ENCODE results near the gene CYBA.

CYBA gene

DNA sequence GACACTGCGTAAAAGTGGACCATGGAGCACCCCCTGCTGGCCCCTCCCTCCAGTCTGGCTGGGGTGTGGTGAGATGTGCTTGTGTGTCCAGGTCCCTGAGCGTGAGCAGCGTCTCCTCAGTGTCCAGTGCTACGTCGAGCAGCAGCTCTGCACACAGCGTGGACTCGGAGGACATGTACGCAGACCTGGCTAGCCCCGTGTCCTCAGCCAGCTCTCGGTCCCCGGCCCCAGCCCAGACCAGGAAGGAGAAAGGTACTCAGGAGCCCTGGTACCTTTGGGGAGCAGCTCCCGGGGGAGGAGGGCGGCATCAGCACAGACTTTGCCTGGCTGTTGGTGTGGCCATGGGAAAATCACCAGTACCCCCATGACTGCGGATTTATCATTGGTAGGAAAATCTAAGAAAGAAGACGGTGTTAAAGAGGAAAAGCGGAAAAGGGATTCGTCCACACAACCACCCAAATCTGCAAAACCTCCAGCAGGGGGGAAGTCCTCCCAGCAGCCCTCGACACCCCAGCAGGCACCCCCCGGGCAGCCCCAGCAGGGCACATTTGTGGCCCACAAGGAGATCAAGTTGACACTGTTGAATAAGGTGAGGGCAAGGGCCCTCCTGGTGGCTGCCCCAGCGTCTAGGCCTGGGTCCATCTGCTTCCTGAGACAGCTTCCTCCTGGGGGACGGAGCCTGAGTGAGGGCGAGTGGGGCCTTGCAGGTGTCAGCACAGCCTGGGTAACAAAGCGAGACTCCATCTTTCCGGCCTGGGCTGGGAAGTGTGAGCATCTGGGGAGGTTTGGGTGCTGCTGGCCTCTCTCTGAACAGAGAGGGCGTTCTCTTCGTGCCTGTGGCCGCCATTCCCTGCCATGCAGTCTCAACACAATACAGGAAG is 23.1 kb downstream of the CYBA start:
- no peak for DNase-seq

DNA sequence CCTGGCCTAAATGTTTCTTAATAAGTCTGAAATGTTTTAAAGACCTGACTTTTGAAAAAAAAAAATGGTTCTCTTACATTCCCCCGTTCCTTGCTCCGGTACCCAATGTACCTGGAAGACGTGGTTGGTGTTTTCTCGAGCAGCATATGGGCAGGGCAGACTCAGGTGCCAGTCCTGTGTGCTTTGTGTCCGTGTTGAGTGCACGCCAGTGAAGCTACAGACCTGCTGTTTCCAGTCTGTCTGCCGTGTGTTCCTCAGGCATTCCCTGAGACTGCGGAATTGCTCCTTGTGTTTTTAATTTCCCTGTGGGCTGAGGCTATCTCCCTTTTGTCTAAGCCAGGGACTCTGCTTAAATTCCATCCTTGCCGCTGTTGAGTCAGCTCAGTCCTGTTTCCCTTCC is 24.2 kb downstream of the CYBA start:
- no peak for DNase-seq

DNA sequence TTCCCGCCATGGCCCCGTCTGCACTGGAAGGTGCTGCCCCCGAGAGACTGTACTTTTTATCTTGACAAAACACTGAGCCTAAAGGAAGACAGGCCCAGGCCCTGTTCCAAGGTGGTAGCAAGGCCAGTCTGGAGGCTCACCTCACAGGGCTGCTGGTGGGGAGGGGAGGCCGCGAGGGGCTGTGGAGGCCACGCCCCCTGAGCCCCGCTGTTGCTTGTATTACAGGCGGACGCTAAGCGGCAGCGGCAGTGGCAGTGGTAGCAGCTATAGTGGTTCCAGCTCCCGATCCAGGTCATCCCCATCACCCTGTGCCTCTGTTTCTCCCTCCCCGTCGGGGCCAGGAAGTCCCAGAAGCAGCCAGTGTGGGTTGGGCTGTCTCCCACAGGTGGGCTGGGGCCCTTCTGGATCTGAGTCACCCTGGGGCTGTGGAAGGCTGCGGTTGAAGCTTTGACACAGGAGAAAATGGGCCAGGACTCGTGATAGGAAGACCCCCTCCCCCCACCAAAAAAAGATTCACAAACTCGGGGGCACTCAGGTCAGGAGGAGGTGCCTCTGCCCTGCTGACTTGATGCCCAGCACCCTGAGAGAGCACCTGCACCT is 25.8 kb downstream of the CYBA start:
- DNase-seq: no peak

DNA sequence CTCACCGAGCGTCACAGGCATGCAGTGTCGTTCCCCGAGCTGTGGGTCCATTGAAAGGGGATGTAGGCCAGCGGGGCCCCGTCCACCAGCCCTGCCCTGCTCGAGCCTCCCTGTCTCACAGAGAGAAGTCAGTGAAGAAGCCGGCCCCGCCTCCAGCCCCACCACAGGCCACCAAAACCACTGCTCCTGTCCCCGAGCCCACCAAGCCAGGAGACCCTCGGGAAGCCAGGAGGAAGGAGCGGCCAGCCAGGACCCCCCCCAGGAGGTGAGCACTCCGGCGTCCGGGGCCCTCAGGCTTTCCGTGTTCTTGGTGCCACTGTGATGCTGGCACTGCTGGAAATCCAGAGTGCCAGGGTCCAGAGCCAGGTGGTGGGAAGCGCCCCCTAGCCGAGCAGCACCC is 26.4 kb downstream of the CYBA start:
- no peak for DNase-seq

DNA sequence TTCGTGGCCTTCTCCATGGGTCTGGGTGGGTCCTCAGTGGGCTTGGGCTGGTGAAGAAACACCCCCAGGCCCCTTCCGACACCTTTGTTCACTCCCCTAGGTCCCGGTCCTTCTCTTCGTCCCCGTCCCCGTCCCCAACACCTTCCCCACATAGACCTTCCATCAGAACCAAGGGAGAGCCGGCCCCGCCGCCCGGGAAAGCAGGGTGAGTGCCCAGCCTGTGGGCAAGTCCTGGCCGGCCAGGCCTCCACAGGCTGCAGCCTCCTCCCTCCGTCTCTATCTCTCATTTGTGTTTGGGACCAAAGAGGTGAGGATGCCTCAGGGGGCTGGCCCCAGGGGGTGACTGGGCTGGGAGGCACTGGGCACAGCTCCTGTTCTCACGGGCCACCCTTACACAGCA is 27.0 kb downstream of the CYBA start:
- no peak for DNase-seq

DNA sequence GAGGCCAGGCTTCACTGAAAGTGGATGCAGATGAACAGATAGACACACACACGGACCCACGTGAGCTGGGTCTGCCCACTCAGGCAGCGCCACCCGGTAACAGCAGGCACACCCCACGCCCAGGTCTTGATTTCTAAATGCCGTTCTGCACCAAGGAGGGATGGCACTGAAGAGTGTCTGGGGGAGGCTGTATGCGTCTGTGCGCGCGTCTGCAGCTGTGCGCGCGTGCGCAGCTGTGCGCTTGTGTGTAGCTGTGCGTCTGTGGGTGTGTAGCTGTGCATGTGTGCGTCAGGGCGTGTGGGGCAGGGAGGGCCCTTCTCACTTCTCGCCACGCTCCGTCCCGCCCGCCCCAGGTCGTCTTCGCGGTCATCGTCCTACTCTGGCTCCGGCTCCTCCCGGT is 28.0 kb downstream of the CYBA start:
- DNase-seq: no peak

DNA sequence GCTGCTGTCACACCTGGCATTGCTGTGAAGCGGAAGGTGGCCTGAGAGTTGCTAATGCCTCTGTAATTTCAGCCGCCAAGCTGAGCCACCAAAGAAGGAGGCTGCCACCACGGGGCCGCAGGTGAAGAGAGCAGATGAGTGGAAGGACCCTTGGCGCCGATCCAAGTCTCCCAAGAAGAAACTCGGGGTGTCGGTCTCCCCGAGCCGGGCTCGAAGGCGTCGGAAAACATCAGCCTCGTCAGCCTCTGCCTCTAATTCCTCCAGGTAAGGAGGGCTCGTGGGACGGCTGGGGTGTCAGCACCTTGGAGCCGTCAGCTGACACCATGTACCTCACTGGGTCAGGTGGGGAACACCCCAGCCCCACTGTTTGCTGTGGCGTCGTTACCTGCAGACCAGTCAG is 28.7 kb downstream of the CYBA start:
- no peak for DNase-seq

DNA sequence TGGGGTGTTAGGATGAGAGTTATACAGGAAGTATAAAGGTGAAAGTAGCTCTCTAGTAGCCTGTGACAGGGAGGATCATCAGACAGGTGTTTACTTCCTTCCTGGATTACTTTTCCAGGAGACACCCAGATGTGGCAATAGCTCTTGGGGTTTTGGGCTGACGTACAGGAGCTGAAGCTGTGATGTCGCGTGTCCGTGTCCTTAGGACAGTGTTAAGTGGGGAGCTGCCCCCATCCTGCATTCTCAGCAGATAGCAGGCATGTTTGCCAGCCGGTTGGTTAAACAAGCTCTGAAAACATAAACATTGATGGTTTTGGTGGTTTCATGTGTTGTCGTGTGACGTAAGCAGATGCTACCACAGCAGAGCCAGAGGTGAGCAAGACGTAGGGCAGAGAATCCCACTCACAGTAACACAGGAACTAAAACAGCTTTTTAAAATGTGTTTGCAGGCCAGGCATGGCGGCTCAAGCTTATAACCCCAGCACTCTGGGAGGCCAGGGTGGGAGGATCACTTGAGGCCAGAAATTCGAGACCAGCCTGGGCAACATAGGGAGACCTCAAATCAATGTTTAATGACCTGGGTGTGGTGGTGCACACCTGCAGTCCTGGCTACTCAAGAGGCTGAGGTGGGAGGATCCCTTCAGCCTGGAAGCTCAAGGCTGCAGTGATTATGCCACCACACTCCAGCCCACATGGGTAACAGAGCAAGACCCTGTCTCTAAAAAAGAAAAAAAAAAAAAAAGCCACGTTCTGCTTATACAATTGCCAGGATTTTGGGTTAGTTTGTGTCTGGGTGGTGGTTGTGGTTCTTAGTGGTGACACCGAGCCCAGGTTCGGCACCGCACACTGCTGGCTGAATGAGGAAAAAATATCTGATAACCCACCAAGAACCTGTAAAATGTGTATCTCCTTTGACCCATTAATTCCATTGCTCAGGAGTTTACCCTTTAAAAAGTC is 30.7 kb downstream of the CYBA start:
- peak; percentile 57 for DNase-seq

DNA sequence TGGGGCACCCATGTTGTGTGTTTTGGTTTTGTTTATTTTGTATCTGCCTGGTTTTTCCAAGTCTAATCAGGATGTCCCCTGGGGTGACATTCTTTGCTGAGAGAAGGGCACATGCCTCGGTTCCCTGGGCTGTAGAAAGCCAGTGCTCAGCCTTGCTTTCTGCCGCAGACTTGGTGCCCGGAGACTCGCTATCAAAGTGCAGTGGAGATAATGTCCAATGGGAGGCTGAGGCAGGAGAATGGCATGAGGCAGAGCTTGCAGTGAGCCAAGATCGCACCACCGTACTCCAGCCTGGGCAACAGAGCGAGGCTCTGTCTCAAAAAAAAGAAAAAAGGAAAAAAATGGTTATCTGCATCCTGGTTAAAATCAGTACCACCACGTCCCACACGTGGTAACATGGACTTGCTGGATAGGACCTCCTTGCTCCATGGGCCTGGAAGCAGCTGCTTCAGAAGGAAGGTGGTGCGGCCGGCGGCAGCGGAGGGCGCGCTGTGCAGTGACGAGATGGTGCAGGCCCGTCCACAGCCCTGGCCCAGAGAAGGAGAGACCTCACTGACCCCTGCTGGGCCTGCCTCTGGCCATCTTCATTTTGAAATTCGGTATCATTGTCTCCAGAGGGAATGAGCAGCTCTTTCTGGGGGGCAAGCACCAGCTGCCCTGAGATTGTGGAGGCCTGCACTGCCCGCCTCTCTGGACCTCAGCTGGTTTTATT is 31.7 kb downstream of the CYBA start:
- DNase-seq: no peak

DNA sequence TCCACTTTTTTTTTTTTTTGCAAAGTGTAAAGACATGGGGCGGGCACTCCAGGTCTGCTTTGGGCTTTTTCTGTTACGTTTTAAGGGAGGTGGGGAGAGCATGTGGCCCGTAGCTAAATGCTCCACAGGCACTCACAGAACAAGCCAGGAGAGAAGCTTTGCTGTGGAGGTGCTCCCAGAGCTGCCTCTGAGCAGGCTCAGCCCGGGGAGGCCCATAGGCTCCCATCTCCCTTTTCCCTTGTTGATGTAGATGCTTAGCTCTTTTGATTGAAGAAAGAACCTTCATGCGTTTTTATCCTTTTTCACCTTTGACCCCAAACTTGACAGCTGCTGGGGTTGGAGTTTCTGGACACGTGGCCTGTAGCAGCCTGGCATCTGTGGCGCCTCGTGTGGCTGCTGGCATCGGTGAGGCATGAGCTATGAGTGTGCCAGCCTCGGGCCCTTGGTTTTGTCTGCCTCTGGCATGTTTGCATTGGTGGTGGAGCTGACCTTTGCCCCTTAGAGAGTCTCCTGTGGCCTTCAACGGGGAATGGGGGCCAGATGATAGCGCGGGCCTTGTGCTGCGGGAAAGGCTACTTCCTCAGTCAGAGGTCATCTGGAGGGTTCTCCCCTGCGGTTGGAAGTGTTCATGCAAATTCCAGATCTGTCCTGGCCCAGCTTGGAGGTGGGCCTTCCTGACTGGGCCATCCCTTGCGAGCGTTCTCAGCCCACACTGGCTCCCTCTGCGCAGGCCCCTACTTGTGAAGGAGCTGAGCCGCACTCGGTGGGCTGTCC is 32.5 kb downstream of the CYBA start:
- DNase-seq: no peak

DNA sequence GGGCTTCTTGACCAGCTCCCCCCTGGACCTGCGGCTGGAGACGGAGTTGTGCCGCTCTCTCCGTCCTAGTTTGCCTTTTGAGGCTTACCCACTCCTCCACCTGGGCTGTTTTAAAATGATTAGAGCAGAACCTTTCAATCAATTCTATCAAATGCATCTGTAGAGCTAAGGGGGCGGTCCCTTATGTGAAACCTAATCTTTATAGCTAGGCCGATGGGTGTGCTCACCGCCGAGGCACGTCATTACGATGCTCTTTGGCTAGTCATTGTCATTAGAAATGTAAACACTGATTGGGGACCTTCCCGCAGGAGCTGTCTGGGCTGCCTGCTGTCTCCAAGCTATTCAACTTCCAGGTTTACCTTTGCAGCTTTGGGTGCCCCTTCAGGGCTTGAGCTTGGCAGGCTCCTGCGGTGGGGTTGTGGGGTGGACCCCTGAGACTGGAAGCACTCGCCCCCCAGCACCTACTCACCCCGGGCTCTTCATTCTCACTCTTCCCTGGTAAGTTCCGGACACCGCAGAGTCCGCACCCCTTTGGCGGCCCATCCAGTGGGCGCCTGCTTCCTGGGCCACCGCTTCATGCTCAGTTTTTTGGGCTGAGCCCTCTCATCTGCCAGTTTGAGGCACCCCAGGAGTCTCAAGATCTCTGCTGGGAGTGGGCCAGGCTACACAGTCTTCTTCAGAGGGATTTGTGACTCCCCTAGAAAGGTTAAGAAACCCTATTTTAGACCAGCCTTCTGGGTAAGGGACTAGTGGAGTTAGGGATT is 33.4 kb downstream of the CYBA start:
- DNase-seq: no peak

DNA sequence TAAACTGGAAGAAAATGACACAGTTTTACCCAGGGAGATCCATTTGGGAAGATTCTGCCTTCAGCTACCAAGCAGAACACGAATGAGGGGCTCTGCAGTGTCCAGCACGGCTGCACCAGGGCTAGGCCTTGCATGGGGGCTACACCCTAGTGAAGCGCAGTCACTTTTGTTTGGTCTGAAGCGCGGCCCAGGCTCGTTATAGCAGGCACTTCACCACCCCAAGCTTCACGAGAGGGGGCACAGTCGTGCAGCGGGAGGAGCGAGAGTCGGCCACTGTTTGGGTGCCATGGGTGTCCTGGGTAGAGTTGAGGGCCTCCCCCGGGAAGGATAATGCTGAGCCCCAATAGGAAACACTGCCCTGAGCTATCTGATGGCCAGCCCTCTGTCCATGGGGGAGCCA is 34.1 kb downstream of the CYBA start:
- no peak for DNase-seq

DNA sequence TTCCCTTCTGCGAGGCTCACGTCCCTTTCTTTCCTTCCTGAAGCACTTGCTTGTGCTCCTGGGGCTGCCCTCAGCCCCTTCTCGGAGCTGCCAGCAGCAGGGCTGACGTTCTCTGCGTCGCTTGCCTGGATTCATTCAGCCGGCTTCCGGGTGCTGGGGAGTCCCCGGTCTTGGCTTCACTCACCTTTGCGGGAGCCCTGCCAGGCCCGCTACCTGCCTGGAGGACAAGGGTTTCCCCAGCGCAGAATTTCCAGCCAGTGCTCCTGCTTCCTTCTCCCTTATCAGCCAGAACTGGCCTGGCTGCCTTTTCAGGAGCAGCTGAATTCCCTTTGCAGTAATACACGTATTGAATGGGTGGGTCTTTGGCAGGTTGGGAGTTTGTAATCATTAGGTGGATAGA is 34.5 kb downstream of the CYBA start:
- no peak for DNase-seq

DNA sequence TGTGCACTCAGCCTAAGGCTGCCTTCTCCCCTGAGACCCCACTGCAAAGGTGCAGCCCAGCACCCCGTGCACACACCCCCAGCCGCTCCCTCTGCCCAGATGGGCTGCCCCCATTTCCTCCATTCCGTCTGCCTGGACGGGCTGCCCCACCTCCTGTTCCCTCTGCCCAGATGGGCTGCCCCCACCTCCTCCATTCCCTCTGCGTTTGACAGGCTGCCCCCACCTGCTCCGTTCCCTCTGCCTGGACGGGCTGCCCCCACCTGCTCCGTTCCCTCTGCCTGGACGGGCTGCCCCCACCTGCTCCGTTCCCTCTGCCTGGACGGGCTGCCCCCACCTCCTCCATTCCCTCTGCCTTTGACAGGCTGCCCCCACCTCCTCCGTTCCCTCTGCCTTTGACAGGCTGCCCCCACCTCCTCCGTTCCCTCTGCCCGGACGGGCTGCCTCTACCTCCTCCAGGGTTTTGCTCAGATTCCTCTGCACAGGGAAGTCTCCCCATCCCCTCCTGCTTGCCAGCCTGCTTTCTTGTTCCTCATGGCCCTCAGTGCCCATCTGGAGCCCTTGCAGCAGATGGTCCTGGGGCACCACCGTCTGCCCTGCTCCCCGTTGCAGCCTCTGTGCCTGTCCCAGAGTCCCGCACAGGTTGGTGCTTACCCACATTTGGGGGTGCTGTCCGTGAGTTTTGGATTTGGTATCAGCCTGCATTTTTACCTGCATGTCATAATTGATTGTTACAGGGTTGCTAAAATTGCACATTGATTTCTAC is 35.9 kb downstream of the CYBA start:
- no peak for DNase-seq

DNA sequence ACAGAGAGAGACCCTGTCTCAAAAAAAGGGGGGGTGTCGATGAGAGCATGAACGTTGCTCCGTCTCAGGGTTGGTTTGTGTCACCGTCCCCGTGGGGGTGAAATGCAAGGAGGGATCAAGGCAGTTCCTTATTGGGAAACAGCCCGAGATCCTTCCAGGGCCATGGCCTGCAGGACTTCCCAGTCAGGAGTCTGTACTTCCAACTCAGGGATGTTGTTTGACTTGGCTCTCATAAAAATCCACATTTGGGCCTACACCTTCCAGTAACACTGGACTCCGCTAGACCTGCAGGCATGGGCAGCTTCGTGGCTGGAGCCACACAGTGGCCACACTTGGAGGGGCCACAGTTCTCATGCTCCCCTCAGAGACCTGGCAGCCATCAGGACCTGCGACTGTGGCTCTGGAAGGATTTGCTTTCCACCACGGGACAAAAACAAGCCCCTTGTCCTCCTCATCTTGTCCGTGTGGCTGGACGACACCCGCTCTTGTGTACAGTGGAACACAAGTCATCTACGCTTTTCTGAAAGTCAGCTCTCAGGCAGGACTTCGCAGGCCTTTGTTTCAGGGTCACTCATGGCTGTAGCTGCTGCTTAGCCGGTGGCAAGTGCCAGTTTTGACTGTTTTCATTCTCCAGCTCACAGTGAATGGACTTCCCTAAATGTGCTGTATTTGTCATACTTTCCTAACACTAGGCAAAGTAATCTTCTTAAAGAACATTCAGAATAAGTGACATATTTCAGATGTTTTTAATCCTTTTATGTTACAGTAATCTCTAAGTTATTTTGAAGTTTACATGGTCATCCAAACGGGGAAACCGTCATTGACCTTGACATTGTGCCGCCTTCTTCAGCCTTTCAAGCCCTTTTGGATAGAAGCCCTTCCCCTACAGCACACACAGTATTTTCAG is 36.7 kb downstream of the CYBA start:
- no peak for DNase-seq

DNA sequence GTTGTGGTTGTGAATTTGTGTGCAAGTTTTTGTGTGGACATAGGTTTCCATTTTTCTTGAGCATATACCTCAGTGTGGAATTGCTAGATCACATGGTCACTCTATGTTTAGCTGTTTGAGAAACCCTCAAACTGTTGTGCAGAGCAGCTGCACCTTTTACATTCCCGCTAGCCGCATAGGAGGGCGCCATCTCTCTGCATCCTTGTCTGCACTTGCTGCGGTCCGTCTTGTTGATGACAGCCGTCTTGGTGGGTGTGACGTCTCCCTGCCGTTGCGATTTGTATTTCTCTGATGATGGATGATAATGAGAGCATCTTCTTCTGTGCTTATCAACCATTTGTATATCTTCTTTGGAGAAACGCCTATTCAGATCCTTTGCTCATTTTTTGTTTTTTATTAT is 37.6 kb downstream of the CYBA start:
- DNase-seq: no peak

DNA sequence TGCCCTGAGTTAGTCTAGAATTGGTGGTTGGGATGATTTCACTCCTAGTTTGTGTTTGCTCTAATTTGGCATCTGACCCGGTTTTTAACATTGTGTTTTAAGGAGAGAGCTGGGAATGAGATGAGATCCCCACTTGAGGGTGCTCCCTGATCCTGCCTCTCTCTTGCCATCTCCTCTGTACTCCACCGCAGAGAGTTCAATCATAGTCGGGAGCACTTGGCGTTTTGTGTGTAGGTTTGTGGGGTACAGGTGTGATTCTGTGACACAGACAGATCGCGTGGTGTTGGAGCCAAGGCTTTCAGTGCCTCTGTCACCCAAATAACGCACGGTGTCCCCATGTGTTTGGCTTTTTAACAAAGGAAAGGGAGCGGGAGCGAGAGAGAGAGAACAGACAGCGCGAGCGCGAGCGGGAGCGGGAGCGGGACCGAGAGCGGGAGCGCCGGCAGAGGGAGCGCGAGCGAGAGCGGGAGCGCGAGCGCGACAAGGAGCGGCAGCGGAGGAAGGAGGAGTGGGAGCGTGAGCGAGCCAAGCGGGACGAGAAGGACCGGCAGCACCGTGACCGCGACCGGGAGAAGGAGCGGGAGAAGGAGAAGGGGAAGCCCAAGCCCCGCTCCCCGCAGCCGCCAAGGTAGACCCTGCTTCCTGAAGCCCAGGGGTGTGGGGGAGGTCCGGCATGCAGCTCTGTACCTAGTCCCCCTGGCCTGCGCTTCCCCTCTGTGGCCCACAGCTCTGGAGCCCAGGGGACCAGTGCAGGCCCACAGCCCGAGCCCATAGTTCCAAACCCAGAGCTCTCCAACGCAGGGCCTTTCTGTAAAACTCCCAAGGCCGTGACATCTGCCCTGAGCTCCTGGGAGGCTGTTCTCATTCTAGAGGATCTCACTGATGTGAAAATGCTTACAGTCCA is 39.7 kb downstream of the CYBA start:
- DNase-seq: no peak

DNA sequence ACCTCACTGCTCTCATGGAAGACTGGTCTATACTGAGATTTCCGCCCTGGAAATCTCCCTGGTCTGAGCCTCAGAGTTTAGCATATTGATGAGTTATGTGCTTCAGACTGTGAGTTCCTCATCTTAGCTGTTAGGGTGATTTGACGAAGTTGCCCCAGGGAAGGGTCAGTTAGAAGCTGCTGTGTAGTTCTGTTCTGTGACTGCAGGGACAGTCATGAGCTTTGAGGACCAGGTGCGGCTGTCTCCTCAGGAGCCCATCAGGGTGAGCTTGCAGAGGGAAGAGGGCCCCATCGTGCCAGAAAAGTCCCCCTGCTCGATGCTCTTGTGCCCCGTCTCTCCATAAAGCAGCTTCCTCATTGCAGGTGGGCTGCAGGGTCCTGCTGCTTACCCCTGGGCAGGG is 40.8 kb downstream of the CYBA start:
- DNase-seq: no peak
